K562 (cell line): ENCODE measurements around the gene CCR5AS.

ENCODE experiments used
- ATF6 ChIP-seq: sonication (generic); formaldehyde crosslinking; IDR thresholded peaks from 2 replicates; pipeline ENCODE4 v1.4.0; 2020; ENCODE audit warnings: mild to moderate bottlenecking, missing genetic modification reagents
- BDP1 ChIP-seq: IDR thresholded peaks from 3 replicates; pipeline ENCODE4 v1.6.1; 2011; ENCODE audit not compliant: insufficient read length, insufficient read depth
- CC2D1A ChIP-seq: fragments of 450-650 bp; IDR thresholded peaks from 2 replicates; pipeline ENCODE4 v1.6.1; 2017; ENCODE audit warnings: mild to moderate bottlenecking
- CREB1 ChIP-seq, 2 experiments: sonication (generic) in 1 of 2; formaldehyde crosslinking in 1 of 2; IDR thresholded peaks; 2 replicates each; pipeline versions ENCODE4 v1.6.1 to v1.8.0; 2012 to 2022; ENCODE audit warnings: inconsistent platforms in 1 of 2, mild to moderate bottlenecking in 1 of 2, missing genetic modification reagents in 1 of 2, moderate library complexity in 1 of 2
- CTBP1 ChIP-seq: fragments of 450-650 bp; IDR thresholded peaks from 2 replicates; pipeline ENCODE4 v1.6.1; 2016; ENCODE audit warnings: borderline replicate concordance
- GABPA ChIP-seq: fragments of 200-800 bp; sonication (Bioruptor generic); conservative IDR thresholded peaks from 2 replicates; pipeline ENCODE4 v1.6.1; 2016; ENCODE audit warnings: low read depth, missing genetic modification characterization, missing compliant biosample characterization
- GATA2 ChIP-seq: sonication (generic); formaldehyde crosslinking; IDR thresholded peaks from 2 replicates; pipeline ENCODE4 v1.4.0; 2020; ENCODE audit warnings: mild to moderate bottlenecking, missing genetic modification reagents
- GATAD2A ChIP-seq: fragments of 450-650 bp; IDR thresholded peaks from 2 replicates; pipeline ENCODE4 v1.6.1; 2017
- GTF2A2 ChIP-seq: IDR thresholded peaks from 2 replicates; pipeline ENCODE4 v1.6.1; 2016; ENCODE audit warnings: mild to moderate bottlenecking, missing genetic modification characterization, missing compliant biosample characterization
- HDAC2 ChIP-seq: fragments of 450-650 bp; IDR thresholded peaks from 2 replicates; pipeline ENCODE4 v1.6.1; 2016; ENCODE audit warnings: mild to moderate bottlenecking
- HEY1 ChIP-seq: fragments of 250-450 bp; sonication (Bioruptor Pico); IDR thresholded peaks from 2 replicates; pipeline ENCODE4 v1.5.0; 2020; ENCODE audit warnings: mild to moderate bottlenecking, moderate library complexity, borderline replicate concordance
- HNRNPK ChIP-seq: fragments of 200-400 bp; formaldehyde crosslinking; IDR thresholded peaks from one replicate; pipeline ENCODE4 v1.6.1; 2018; ENCODE audit warnings: mild to moderate bottlenecking, low read depth, low read length; ENCODE audit not compliant: poor library complexity, severe bottlenecking
- NFYB ChIP-seq: IDR thresholded peaks from 2 replicates; pipeline ENCODE4 v1.6.1; 2011; ENCODE audit warnings: mild to moderate bottlenecking, moderate library complexity; ENCODE audit not compliant: insufficient read length; ENCODE audit errors: extremely low read depth
- PTRF ChIP-seq: fragments of 450-650 bp; IDR thresholded peaks from 2 replicates; pipeline ENCODE4 v1.6.1; 2016; ENCODE audit warnings: mild to moderate bottlenecking, missing genetic modification characterization, missing compliant biosample characterization
- RBM25 ChIP-seq: fragments of 200-400 bp; formaldehyde crosslinking; IDR thresholded peaks from 2 replicates; pipeline ENCODE4 v1.6.1; 2018; ENCODE audit warnings: low read length, low read depth, moderate library complexity; ENCODE audit not compliant: severe bottlenecking
- TCFL5 ChIP-seq: fragments of 250-450 bp; sonication (Bioruptor Pico); conservative IDR thresholded peaks from 2 replicates; pipeline ENCODE4 v1.6.1; 2021; ENCODE audit warnings: mild to moderate bottlenecking, moderate library complexity, matching md5 sums
- ZHX1 ChIP-seq: fragments of 150-350 bp; conservative IDR thresholded peaks from 2 replicates; pipeline ENCODE4 v1.6.1; 2014; ENCODE audit warnings: low read length
- ZNF212 ChIP-seq: fragments of 450-650 bp; formaldehyde crosslinking; IDR thresholded peaks from 2 replicates; pipeline ENCODE4 v1.4.0; 2020; ENCODE audit warnings: mild to moderate bottlenecking
- ZNF232 ChIP-seq: sonication (generic); formaldehyde crosslinking; IDR thresholded peaks from 2 replicates; pipeline ENCODE4 v1.8.0; 2022; ENCODE audit warnings: mild to moderate bottlenecking, missing genetic modification reagents
- ZNF592 ChIP-seq: fragments of 450-650 bp; IDR thresholded peaks from 2 replicates; pipeline ENCODE4 v1.6.1; 2017; ENCODE audit warnings: antibody characterized with exemption, mild to moderate bottlenecking
- ZNF75A ChIP-seq: fragments of 450-650 bp; formaldehyde crosslinking; IDR thresholded peaks from 2 replicates; pipeline ENCODE4 v1.4.0; 2020; ENCODE audit warnings: mild to moderate bottlenecking

The CCR5AS gene

GRCh38 chr3:46395210-46395661 lies 11.6 kb downstream of the CCR5AS start (continued):
- no peak for TF ChIP-seq ZHX1
- TF ChIP-seq ZNF232 (CRISPR knock-in tag), result no peak
- TF ChIP-seq CTBP1, result peak; percentile 53
- TF ChIP-seq GTF2A2 (tag), result no peak
- TF ChIP-seq CC2D1A, result no peak
- no peak for TF ChIP-seq ZNF212
- peak; percentile 36 for TF ChIP-seq RBM25
- TF ChIP-seq TCFL5, result no peak
- TF ChIP-seq BDP1, result no peak
- no peak for TF ChIP-seq NFYB
- TF ChIP-seq HEY1, result no peak
- no peak for TF ChIP-seq CREB1 (IDR thresholded peaks at IDR 0.05)
- no peak for TF ChIP-seq CREB1 (CRISPR knock-in tag; IDR thresholded peaks at IDR 0.05)
- TF ChIP-seq GATA2 (CRISPR knock-in tag), result no peak
- TF ChIP-seq PTRF, result no peak
- no peak for TF ChIP-seq ZNF592
- no peak for TF ChIP-seq ATF6 (CRISPR knock-in tag)
- 0 out of 2 replicates have a peak, but pooled peaks have one; percentile 15 for TF ChIP-seq ZNF75A (CRISPR knock-in tag)
- TF ChIP-seq GABPA (tag), result no peak
- no peak for TF ChIP-seq HNRNPK
- 0 out of 2 replicates have a peak, but pooled peaks have one; percentile 19 for TF ChIP-seq HDAC2
- TF ChIP-seq GATAD2A, result no peak
